ENCODE measurements around the gene TFEB.

TFEB gene

GRCh38 chr6:41723530-41724227, 11.7 kb downstream of the TFEB start:
- Mint-ChIP-seq H3K27me3 (ENCODE audit: low read depth) (peaks cover 7% of the 10 kb centered on the region), H3K9me3 (no peaks in the 10 kb centered on the region)

GRCh38 chr6:41722969-41723529, 12.4 kb downstream of the TFEB start:
- no peak for TF ChIP-seq CTCF (IDR thresholded peaks at IDR 0.05; ENCODE audit: unreplicated experiment in 3 of 3)
- Mint-ChIP-seq H3K4me1 (peaks cover 7% of the 10 kb centered on the region), H3K4me3 (no peak overlapping the region), H3K36me3 (ENCODE audit: low read depth) (no peaks in the 10 kb centered on the region), H3K27me3 (ENCODE audit: low read depth) (peaks cover 7% of the 10 kb centered on the region), H3K27ac (no peak overlapping the region), H3K9me3 (no peaks in the 10 kb centered on the region)

More at GRCh38 chr6:41723530-41724227, 11.7 kb downstream of the TFEB start:
- peak overlapping the region in 1 of 3 experiments; percentile 22 for H3K27ac Mint-ChIP-seq
- H3K4me1 Mint-ChIP-seq, result peaks cover 7% of the 10 kb centered on the region
- no peak overlapping the region for H3K4me3 Mint-ChIP-seq
- H3K36me3 Mint-ChIP-seq (ENCODE audit: low read depth), result no peaks in the 10 kb centered on the region
- TF ChIP-seq CTCF (IDR thresholded peaks at IDR 0.05; ENCODE audit: unreplicated experiment in 3 of 3), result no peak

GRCh38 chr6:41721414-41721813, 14.0 kb downstream of the TFEB start:
- TF ChIP-seq CTCF (IDR thresholded peaks at IDR 0.05; ENCODE audit: unreplicated experiment in 3 of 3), result no peak
- Mint-ChIP-seq H3K4me3 (no peak overlapping the region), H3K27me3 (ENCODE audit: low read depth) (peaks cover 7% of the 10 kb centered on the region), H3K36me3 (ENCODE audit: low read depth) (no peaks in the 10 kb centered on the region), H3K4me1 (peaks cover 19% of the 10 kb centered on the region), H3K27ac (peak overlapping the region in 1 of 3 experiments; percentile 22), H3K9me3 (no peaks in the 10 kb centered on the region)

GRCh38 chr6:41720783-41721182, 14.6 kb downstream of the TFEB start:
- H3K27me3 Mint-ChIP-seq (ENCODE audit: low read depth), result peaks cover 7% of the 10 kb centered on the region
- no peak overlapping the region for H3K4me3 Mint-ChIP-seq
- peaks cover 24% of the 10 kb centered on the region for H3K4me1 Mint-ChIP-seq
- no peaks in the 10 kb centered on the region for H3K9me3 Mint-ChIP-seq
- no peak for TF ChIP-seq CTCF (IDR thresholded peaks at IDR 0.05; ENCODE audit: unreplicated experiment in 3 of 3)
- no peaks in the 10 kb centered on the region for H3K36me3 Mint-ChIP-seq (ENCODE audit: low read depth)
- no peak overlapping the region for H3K27ac Mint-ChIP-seq

GRCh38 chr6:41720262-41720620, 15.2 kb downstream of the TFEB start:
- Mint-ChIP-seq H3K27me3 (ENCODE audit: low read depth) (peaks cover 7% of the 10 kb centered on the region), H3K27ac (no peak overlapping the region), H3K4me1 (peaks cover 26% of the 10 kb centered on the region), H3K36me3 (ENCODE audit: low read depth) (no peaks in the 10 kb centered on the region), H3K9me3 (no peaks in the 10 kb centered on the region), H3K4me3 (no peak overlapping the region)
- TF ChIP-seq CTCF (IDR thresholded peaks at IDR 0.05; ENCODE audit: unreplicated experiment in 3 of 3), result no peak
